PC-3 (cell line): ENCODE data around the gene PPP6R1. TPM values are rescaled to one million over a fixed set of nuclear protein-coding genes. Genes with fewer than 3 reads are reported as not detected.

Experiments used
- ATAC-seq: fragments of 200-7000 bp; cut with Tn5 transposase; 2 replicates; pipeline ENCODE4 v1.9.1; 2020; ENCODE audit warnings: mild to moderate bottlenecking, moderate library complexity
- BruUV-seq: library from RNA; stranded (reverse); fragments of 400-500 nt; replicated peaks from 2 replicates; lab custom pipeline; 2021; lab: Mats Ljungman, UMichigan
- CTCF ChIA-PET: fragments of 300-600 bp; sonication (Branson Sonifier 250); formaldehyde crosslinking; loops from one replicate; lab custom pipeline; 2022; ENCODE audit warnings: antibody characterized with exemption; lab: Charles Lee
- POLR2A ChIA-PET: fragments of 300-600 bp; sonication (Branson Sonifier 250); formaldehyde crosslinking; loops from one replicate; lab custom pipeline; 2022; ENCODE audit warnings: antibody characterized with exemption; ENCODE audit not compliant: unreplicated experiment; lab: Charles Lee
- DNase-seq: peaks from one replicate; pipeline ENCODE4 v3.0.0-alpha.2; 2015
- H2AFZ ChIP-seq: fragments of 300-600 bp; sonication (generic); 2 replicates; pipeline ENCODE4 v1.6.0; 2016; ENCODE audit warnings: antibody characterized with exemption, low read length
- H3F3A ChIP-seq: fragments of 300-600 bp; sonication (generic); one replicate; pipeline ENCODE4 v1.6.0; 2017; ENCODE audit warnings: antibody characterized with exemption, low read length, control low read depth, mild to moderate bottlenecking; ENCODE audit not compliant: unreplicated experiment
- H3K27ac ChIP-seq: fragments of 300-600 bp; sonication (generic); 2 replicates; pipeline ENCODE4 v1.5.1; 2016; ENCODE audit warnings: mild to moderate bottlenecking, low read length
- H3K27me3 ChIP-seq: fragments of 300-600 bp; sonication (generic); 2 replicates; pipeline ENCODE4 v1.6.1; 2016; ENCODE audit warnings: low read length, mixed read lengths
- H3K36me3 ChIP-seq: fragments of 300-600 bp; sonication (generic); 2 replicates; pipeline ENCODE4 v1.6.1; 2016; ENCODE audit warnings: low read depth, mixed run types, low read length, mixed read lengths
- H3K4me1 ChIP-seq: fragments of 300-600 bp; sonication (generic); 2 replicates; pipeline ENCODE4 v1.5.1; 2016; ENCODE audit warnings: low read length; ENCODE audit not compliant: insufficient read depth
- H3K4me2 ChIP-seq: fragments of 300-600 bp; sonication (generic); 2 replicates; pipeline ENCODE4 v1.6.0; 2016; ENCODE audit warnings: low read length
- H3K4me3 ChIP-seq: fragments of 300-600 bp; sonication (generic); 2 replicates; pipeline ENCODE4 v1.5.1; 2016; ENCODE audit warnings: mild to moderate bottlenecking, low read length, mixed read lengths
- H3K79me2 ChIP-seq: fragments of 300-600 bp; sonication (generic); 2 replicates; pipeline ENCODE4 v1.6.1; 2017; ENCODE audit warnings: low read length, mixed read lengths
- H3K9ac ChIP-seq: fragments of 300-600 bp; sonication (generic); 2 replicates; pipeline ENCODE4 v1.6.0; 2016; ENCODE audit warnings: mild to moderate bottlenecking, low read length
- H3K9me2 ChIP-seq: fragments of 300-600 bp; sonication (generic); replicated peaks from 2 replicates; pipeline ENCODE4 v1.6.1; 2016; ENCODE audit warnings: mixed run types, low read length, mixed read lengths
- H3K9me3 ChIP-seq: fragments of 300-600 bp; sonication (generic); 2 replicates; pipeline ENCODE4 v1.6.1; 2016; ENCODE audit warnings: low read length, mixed read lengths
- H4K20me1 ChIP-seq: fragments of 300-600 bp; sonication (generic); 2 replicates; pipeline ENCODE4 v1.6.1; 2016; ENCODE audit warnings: low read length, mixed read lengths
- EZH2 ChIP-seq: fragments of 300-600 bp; sonication (generic); IDR thresholded peaks from one replicate; pipeline ENCODE4 v1.6.1; 2017; ENCODE audit warnings: antibody characterized with exemption, mild to moderate bottlenecking, low read length; ENCODE audit not compliant: unreplicated experiment
- EZH2phosphoT487 ChIP-seq: fragments of 300-600 bp; sonication (generic); IDR thresholded peaks from 2 replicates; pipeline ENCODE4 v1.6.1; 2018; ENCODE audit warnings: mild to moderate bottlenecking, antibody characterized with exemption, low read length, borderline replicate concordance
- intact Hi-C: fragments of 100-400 bp; cut with micrococcal nuclease; formaldehyde crosslinking; loops from 2 replicates; pipeline ENCODE4 v1.9.0; 2023
- total RNA-seq: library from RNA; depleted of rRNA; stranded (reverse); fragments of >200 nt; gene quantifications from 2 replicates; pipeline ENCODE4 v1.2.3, GENCODE V29; 2014
- TF ChIP-seq, protein P1 (sequence below): fragments of 300-600 bp; sonication (generic); conservative IDR thresholded peaks from 2 replicates; pipeline ENCODE4 v1.5.1; 2017; ENCODE audit warnings: antibody characterized with exemption, low read depth, mild to moderate bottlenecking, low read length

The PPP6R1 gene
- total RNA-seq, 1 experiment from 2014 or later: 159 TPM

DNA sequence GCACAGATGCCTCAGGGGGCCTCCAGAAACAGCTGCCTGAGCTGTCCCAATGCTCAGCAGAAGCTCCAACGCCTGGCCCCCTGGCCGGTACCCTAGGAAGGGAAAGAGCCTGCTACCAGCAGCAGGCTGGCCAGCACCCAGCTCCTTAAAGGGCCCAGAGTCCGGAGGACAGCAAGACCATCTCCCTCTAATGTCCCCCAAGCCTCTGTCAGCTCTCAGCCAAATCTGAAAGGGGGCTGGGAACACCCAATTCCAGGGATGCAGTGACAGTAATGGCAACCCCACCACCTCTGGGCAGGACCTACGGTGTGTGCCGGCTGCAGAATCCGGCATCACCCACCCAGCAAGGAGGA, 4.2 kb downstream of the PPP6R1 start:
- TF ChIP-seq EZH2: no peak
- TF ChIP-seq EZH2phosphoT487: no peak
- TF ChIP-seq, protein P1, sequence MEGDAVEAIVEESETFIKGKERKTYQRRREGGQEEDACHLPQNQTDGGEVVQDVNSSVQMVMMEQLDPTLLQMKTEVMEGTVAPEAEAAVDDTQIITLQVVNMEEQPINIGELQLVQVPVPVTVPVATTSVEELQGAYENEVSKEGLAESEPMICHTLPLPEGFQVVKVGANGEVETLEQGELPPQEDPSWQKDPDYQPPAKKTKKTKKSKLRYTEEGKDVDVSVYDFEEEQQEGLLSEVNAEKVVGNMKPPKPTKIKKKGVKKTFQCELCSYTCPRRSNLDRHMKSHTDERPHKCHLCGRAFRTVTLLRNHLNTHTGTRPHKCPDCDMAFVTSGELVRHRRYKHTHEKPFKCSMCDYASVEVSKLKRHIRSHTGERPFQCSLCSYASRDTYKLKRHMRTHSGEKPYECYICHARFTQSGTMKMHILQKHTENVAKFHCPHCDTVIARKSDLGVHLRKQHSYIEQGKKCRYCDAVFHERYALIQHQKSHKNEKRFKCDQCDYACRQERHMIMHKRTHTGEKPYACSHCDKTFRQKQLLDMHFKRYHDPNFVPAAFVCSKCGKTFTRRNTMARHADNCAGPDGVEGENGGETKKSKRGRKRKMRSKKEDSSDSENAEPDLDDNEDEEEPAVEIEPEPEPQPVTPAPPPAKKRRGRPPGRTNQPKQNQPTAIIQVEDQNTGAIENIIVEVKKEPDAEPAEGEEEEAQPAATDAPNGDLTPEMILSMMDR: no peak
- Histone ChIP-seq H3K4me1 (peaks cover 60% of the 10 kb centered on the region), H4K20me1 (peaks cover 61% of the 10 kb centered on the region), H3K9me2 (no peaks in the 10 kb centered on the region), H3K4me3 (peak overlapping the region; percentile 95), H3K79me2 (peaks cover 94% of the 10 kb centered on the region), H3F3A (peaks cover 8% of the 10 kb centered on the region), H3K36me3 (peaks cover 6% of the 10 kb centered on the region; the same call in 1 of the 2 replicates), H3K27ac (peak overlapping the region; percentile 95), H2AFZ (no peak overlapping the region), H3K9me3 (no peaks in the 10 kb centered on the region), H3K4me2 (peak overlapping the region; percentile 92), H3K27me3 (no peaks in the 10 kb centered on the region), H3K9ac (peak overlapping the region; percentile 97)
- DNase-seq (no peak), ATAC-seq (no peak)
- ChIA-PET CTCF (no interaction called here), POLR2A (no interaction called here)
- intact Hi-C loops: no loop called here
- no TSS peak for BruUV-seq

DNA sequence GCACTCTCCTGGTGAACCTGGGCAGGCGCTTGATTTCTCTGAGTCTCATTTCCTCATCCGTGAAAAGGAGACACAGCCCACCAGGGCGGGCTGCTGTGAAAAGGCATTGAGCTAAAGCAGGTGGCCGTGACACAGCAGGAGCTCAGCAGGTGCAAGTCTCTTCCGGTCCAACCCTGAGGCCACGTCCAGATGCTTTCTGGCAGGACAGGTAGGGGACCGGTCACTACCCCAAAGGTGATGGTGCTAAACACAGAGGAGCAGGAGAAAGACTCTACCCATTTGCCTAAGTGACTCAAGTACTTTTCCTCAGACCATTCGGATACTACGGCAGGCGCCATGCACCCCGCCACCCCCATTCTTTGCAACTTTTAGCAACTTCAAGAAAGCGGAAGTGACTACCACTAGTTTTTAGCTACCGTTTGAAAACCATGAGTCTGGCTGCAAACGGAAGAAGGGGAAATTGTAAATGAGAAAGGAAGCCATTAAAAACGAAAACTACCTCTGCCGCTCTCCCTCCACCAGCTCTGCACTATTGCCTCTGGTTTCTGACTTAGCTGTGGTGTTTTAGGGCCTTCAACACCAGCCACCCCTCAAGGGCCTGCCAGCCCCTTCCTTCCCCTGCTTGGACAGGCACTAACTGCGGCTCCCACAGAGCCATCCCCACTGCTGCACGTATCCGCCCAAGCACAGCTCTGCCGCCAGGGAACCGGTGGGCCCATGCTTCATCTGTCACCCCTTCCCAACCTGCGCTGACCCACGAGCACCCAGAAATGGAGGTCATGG, 4.8 kb downstream of the PPP6R1 start:
- Histone ChIP-seq H4K20me1 (peaks cover 64% of the 10 kb centered on the region), H3K36me3 (peaks cover 6% of the 10 kb centered on the region; the same call in 1 of the 2 replicates), H3K27me3 (no peaks in the 10 kb centered on the region), H3K9me2 (no peaks in the 10 kb centered on the region), H2AFZ (no peak overlapping the region), H3F3A (peaks cover 8% of the 10 kb centered on the region), H3K4me2 (peak overlapping the region; percentile 92), H3K9me3 (no peaks in the 10 kb centered on the region), H3K4me3 (no peak overlapping the region), H3K4me1 (peaks cover 59% of the 10 kb centered on the region), H3K27ac (0 out of 2 replicates have a peak overlapping the region, but pooled peaks have one; percentile 95), H3K79me2 (peaks cover 97% of the 10 kb centered on the region), H3K9ac (no peak overlapping the region)
- intact Hi-C loops: no loop called here
- ChIA-PET POLR2A (interaction anchor here (0.6 kb wide), 1 partner anchor 107 kb away, joined by 3 read pairs; no protein-coding TSS in a partner anchor), CTCF (no interaction called here)
- ATAC-seq (no peak), DNase-seq (no peak)
- TF ChIP-seq EZH2 (no peak), EZH2phosphoT487 (no peak)
- TF ChIP-seq, protein P1: no peak
- no TSS peak for BruUV-seq
